GM19452 (cell line): Measurements from ENCODE around the gene CTSH.
A peak's percentile ranks its signal among the peaks of the same experiment; 100 is the strongest.
"Not testable (repeated sequence)": the region's sequence is repeated elsewhere in the genome, so short reads cannot be mapped to it uniquely, and the experiment has no call there.

Source experiments
- ATAC-seq: cut with Tn5 transposase; IDR thresholded peaks from one replicate; pipeline ENCODE4 v1.9.1; 2021; ENCODE audit not compliant: unreplicated experiment

CTSH gene

GRCh38 chr15:78893538-78893937 lies 51.3 kb downstream of the CTSH start:
- no peak for ATAC-seq

DNA sequence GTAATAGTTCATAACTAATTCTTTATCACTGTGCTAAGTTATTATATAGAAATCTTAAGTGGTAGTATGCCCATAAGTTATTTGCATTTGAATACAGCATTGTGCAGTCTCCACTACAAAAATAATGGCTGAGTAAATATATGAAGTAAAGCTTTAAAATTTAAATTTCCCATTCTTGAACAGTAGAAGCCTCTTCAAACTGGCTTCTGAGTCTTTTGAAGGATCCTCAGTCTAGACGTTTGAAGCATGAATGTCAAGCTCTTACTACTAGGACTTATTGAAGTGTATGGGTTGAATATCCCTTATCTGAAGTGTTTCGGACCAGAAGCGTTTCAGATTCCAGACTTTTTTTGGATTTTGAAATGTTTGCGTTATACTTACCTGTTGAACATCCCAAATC lies 55.8 kb downstream of the CTSH start:
- ATAC-seq = no peak

DNA sequence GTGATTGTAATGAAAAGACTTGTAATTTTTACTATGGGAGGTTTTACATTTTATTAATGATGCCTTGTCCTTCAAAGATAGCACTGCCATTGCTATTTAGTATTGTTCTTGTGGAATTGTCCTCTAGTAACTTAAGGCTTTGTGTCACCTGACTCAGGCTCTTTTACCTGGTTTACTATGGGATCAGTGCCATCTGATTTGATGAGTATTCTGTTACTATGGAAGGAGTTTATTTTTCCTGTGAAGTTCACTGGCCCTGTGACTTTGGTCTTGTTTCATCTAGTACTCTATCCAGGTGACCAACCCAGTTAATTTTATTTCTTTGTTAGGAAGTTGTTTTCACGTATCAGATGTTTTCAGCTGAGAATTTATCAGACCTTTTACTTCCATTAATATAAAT lies 63.2 kb downstream of the CTSH start:
- ATAC-seq = no peak

DNA sequence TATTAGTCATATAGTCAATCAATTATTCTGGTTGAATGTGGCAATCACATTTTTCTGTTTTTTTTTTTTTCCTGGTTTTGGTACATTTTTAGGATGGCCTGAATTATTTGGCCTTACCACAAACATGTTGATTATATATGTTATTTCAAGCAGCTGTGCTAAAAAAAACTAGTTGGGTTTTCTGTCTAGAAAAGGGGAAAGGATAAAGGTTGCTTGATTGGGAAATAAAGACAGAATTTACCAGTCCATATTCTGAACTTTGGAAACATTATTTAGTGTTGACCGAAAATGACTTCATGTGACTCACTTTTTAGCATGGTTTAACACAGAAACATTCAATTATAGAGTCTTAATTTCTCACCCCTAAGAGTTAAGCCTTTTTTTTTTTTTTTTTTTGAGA lies 64.0 kb downstream of the CTSH start:
- ATAC-seq = no peak

DNA sequence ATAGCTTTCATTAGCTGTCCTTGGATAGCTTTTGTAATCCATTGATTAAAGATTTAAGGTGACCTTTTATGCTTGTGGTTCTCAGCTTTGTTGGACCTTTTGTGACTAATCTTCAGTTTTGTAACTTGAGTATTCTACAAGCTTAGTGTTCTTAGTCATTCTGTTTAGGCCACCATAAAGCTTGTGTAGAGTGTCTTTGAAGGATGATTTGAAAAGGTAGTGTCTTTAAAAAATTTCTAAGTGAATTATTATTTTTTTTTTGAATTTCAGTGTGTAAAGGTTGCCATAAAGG lies 64.7 kb downstream of the CTSH start:
- ATAC-seq = no peak

DNA sequence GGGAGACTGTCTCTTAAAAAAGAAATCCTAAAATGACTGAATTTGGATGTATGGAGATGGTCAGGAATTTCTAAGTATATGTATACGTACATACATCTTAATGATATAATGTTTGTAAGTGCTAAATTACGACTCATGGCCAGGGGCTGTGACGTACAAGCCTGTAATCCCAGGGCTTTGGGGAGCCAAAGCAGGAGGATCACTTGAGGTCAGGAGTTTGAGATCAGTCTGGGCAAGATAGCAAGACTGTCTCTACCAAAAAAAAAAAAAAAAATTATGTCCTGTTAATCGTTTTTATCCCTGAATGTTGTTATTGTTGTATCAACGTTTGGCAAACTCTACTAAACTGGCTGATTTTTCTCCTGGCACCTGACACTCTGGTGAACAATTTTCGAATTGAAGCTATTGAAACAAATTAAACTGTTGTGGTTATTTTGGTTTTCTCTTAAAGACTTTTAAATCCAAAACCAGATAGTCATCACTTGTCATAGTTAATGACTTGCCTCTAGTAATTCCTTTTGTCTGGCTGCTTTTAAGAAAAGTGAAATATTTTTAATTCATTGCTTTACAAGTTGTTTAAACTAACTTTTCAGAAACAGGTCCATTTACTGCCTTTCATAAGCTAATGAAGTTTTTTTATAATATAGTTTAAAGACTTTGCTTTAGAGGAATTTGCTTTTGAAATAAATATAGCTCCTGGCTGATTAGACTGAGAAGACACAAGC lies 65.2 kb downstream of the CTSH start:
- ATAC-seq = no peak

DNA sequence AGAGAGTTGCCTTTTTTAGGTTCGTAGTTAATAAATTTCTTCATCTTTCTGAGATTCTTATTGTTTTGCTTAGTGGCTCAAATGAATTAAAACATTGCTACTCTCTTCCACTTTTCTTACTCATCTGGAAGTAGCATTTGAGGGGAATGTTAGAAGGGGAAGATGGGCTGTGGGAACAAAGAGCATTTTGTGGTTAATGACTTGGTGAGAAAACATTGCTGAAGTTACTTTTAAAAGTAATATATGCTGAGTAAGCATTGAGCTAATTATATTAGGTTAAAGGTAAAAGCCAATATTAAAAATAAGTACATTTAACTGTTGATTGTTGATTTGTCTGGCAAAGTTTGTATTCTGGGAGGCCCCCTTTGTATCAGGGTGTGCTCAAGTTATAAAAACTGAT lies 66.5 kb downstream of the CTSH start:
- ATAC-seq = no peak

- not testable (repeated sequence) for ATAC-seq
Observed at GRCh38 chr15:78876954-78877353, 67.9 kb downstream of the CTSH start.

- no peak for ATAC-seq
Observed at GRCh38 chr15:78875107-78875914, 69.5 kb downstream of the CTSH start.

DNA sequence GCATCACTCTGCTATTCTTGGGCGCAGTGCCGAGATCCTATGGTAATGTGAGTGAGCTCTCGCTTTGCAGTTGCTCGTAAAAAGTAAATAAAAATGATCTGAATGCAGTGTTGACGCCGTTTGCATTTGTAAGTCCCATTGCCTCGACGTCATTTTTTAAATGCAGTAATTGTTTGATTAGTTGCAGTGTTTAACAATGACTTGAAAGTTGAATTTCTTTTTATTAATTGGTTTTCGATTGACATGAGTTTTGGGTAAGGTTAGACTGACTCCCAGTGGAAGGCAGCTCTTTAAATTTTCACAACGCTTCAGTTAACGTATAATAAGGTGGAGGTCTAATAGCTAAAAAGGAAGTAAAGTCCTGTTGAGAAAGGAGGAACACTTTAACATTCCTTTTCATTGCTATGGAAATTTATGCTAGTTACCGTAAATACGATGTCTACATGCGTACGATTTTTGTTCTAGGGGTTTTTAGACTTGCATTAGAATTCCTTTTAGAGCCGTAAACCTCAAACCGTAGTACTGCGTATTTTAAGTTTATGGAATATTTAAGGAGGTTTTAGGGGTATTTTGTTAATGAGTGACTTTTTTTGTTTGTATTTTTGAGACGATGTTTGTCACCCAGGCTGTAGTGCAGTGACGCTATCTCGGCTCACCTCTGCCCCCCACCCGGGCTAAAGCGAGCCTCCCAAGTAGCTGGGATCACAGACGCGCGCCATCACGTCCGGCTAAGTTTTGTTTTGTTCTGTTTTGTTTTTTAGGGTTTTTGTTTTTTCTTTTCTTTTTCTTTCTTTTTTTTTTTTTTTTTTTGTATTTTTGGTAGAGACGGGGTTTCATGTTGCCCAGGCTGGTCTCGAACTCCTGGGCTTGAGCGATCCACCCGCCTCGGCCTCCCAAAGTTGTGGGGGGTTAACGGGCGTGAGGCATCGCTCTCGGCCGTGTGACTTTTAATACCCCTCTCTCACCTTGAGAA lies 70.8 kb downstream of the CTSH start:
- peak; percentile 10 for ATAC-seq

- peak; percentile 50 for ATAC-seq
Observed at GRCh38 chr15:78872972-78873792, 71.7 kb downstream of the CTSH start.

GRCh38 chr15:78872155-78872971 lies 72.5 kb downstream of the CTSH start, which contains the start of gene MORF4L1:
MORF4L1 (plus strand) TSS chr15:78872890; CDS start chr15:78873018, 128 bp downstream.
- peak; percentile 79 for ATAC-seq

GRCh38 chr15:78871483-78872127 lies 73.2 kb downstream of the CTSH start:
- ATAC-seq = not testable (repeated sequence)
